Lower leg skin (tissue), 4 donors: ENCODE results near the gene UBXN10. TPM values are rescaled to one million over a fixed set of nuclear protein-coding genes. Genes with fewer than 3 reads are reported as not detected.

ENCODE experiments used
- DNase-seq, 2 donors: peaks; one replicate each; pipeline ENCODE4 v3.0.0-alpha.2; 2019; ENCODE audit warnings: low spot score in 2 of 2
- H3K4me3 ChIP-seq: fragments of 200-600 bp; sonication (generic); 2 replicates; pipeline ENCODE4 v1.5.1; 2017; ENCODE audit warnings: mild to moderate bottlenecking, low read depth; ENCODE audit not compliant: poor library complexity, severe bottlenecking
- POLR2A ChIP-seq, 2 donors: fragments of 450-650 bp; IDR thresholded peaks; one replicate each; pipeline ENCODE4 v1.6.1; 2016 to 2017; ENCODE audit warnings: antibody characterized with exemption in 2 of 2, mild to moderate bottlenecking in 1 of 2, moderate library complexity in 1 of 2
- WGBS, 2 donors: methylation state at CpG; one replicate each; pipeline ENCODE4 v1.1.5; 2018; 5-methylcytosine and 5-hydroxymethylcytosine counted together
- intact Hi-C: fragments of 100-400 bp; cut with DNase I; formaldehyde crosslinking; loops from one replicate; pipeline ENCODE4 v1.15.0; 2023; ENCODE audit warnings: low total_unique reads
- total RNA-seq, 4 donors: library from RNA; depleted of rRNA; stranded (reverse); fragments of >200 nt; gene quantifications; one replicate each; pipeline ENCODE4 v1.1.0, GENCODE V29; 2016
- TF ChIP-seq, protein P1 (sequence below), 3 donors: fragments of 450-650 bp; IDR thresholded peaks; one replicate each; pipeline ENCODE4 v1.5.1; 2016; ENCODE audit warnings: antibody characterized with exemption in 3 of 3, mild to moderate bottlenecking in 3 of 3, moderate library complexity in 2 of 3

Gene UBXN10
- total RNA-seq, 4 donors from 2014 or later: 0.12 to 0.91 (median 0.81) TPM; not detected in 1

DNA sequence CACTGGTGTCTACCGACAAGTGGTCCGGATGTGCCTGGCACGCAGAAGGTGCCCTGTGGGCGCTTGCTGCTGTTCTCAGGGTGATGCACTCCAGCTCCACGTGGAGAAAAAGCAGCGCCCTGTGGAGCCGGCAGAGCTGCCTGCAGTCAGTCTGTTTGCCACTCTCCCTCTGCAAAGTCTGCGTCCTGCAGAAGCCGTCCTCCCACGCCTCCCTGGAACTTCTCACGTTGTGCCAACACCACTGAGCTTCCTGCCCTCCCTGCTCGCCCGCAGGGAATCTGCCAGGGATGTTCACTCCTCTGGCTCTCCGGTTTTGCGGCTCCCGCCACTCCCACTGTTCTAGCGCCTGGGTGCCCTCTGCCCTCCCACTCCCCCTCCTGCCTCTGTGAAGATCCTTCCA, 19.8 kb upstream of the UBXN10 start:
- WGBS, 2 donors: 35 to 44% methylated on average over 17 of the region's 17 CpGs
- TF ChIP-seq, protein P1, sequence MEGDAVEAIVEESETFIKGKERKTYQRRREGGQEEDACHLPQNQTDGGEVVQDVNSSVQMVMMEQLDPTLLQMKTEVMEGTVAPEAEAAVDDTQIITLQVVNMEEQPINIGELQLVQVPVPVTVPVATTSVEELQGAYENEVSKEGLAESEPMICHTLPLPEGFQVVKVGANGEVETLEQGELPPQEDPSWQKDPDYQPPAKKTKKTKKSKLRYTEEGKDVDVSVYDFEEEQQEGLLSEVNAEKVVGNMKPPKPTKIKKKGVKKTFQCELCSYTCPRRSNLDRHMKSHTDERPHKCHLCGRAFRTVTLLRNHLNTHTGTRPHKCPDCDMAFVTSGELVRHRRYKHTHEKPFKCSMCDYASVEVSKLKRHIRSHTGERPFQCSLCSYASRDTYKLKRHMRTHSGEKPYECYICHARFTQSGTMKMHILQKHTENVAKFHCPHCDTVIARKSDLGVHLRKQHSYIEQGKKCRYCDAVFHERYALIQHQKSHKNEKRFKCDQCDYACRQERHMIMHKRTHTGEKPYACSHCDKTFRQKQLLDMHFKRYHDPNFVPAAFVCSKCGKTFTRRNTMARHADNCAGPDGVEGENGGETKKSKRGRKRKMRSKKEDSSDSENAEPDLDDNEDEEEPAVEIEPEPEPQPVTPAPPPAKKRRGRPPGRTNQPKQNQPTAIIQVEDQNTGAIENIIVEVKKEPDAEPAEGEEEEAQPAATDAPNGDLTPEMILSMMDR (IDR thresholded peaks at IDR 0.05): no peak
- DNase-seq: no peak
- H3K4me3 ChIP-seq: no peak overlapping the region
- intact Hi-C loops: no loop called here

DNA sequence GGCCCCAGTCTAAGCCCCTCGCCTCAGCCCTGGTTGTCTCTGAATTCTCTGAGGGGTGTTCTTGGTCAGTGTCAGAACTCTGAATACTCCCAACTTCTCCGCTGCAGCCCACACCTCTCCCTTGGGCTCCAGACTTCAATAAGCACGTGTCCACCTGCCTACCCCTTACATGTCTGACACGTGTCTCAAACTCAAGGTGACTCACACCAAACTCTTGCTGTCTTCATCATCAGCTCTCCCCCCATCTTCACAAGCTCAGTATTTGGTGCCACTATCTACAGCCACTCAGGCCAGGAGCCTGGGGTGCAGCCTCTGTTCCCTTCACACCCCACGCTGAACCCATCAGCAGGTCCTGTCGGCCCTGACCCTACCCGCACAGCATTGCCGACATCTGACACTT, 18.8 kb upstream of the UBXN10 start:
- DNase-seq: no peak
- no peak overlapping the region for H3K4me3 ChIP-seq
- no peak for TF ChIP-seq POLR2A (IDR thresholded peaks at IDR 0.05)
- TF ChIP-seq, protein P1 (IDR thresholded peaks at IDR 0.05): no peak
- WGBS, 2 donors: 81 to 86% methylated on average over 8 of the region's 8 CpGs
- intact Hi-C loops: no loop called here

DNA sequence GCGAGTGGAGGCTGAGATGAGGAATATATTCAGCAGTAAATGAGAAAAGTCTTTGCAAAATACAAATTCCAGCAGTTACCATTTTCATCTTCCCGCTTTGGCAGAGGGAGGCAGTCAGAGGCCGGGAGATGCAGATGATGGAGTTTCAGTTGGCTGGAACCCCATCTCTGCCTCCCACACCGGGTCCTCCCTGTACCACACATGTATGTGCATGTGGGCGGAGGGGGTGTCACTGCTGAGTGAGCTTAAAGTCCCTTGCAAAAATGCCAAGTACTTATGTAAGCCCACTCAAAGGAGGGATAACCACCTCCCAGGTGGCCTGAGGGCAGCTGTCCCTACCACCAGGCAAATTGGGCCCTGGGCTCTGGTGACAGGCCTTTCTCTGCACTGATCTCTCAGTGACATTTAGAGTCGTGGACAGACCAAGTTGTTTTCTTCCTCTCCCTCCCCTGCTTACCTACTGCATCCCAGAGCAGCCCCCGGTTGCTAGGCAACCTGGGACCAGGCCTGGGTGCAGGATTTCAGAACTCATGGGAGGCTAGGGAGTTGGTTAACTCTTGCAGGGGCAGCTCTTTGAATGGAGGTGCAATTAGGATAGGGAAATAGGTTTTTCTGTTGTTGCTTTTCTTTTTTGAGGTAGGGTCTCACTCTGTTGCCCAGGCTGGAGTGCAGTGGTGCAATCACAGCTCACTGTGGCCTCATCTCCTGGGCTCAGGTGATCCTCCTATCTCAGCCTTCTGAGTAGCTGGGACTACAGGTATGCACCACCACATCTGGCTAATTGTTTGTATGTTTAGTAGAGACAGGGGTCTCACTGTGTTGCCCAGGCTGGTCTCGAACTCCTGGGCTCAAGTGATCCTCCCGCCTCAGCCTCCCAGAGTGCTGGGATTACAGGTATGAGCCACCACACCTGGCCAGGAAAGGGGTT, 17.1 kb upstream of the UBXN10 start:
- no peak for DNase-seq
- H3K4me3 ChIP-seq: no peak overlapping the region
- TF ChIP-seq, protein P1 (IDR thresholded peaks at IDR 0.05): no peak
- TF ChIP-seq POLR2A (IDR thresholded peaks at IDR 0.05): no peak
- 66 to 76% methylated on average over 9 of the region's 9 CpGs for whole genome bisulfite sequencing, 2 donors
- intact Hi-C loops: no loop called here

DNA sequence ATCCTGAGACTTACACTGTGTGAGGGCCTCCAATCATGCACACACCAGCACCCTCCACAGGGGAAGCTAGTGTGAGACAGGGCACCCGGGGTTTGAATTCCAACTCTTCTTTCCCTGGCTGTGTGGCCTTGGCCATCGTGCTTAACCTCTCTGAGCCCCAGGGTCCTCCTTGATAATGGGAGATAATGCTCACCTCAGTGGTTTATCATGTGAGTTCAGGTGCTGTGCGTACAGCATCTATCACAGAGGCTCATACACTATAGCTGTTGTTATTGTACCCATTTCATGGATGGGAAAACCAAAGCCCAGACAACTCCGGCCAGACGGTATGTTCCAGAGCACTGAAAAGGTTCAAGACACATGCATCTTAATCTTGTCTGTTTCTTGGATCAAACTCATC, 16.0 kb upstream of the UBXN10 start:
- TF ChIP-seq, protein P1 (IDR thresholded peaks at IDR 0.05): no peak
- TF ChIP-seq POLR2A (IDR thresholded peaks at IDR 0.05): no peak
- intact Hi-C loops: no loop called here
- no peak for DNase-seq
- no peak overlapping the region for H3K4me3 ChIP-seq
- 91 to 92% methylated on average over 5 of the region's 5 CpGs for WGBS, 2 donors

DNA sequence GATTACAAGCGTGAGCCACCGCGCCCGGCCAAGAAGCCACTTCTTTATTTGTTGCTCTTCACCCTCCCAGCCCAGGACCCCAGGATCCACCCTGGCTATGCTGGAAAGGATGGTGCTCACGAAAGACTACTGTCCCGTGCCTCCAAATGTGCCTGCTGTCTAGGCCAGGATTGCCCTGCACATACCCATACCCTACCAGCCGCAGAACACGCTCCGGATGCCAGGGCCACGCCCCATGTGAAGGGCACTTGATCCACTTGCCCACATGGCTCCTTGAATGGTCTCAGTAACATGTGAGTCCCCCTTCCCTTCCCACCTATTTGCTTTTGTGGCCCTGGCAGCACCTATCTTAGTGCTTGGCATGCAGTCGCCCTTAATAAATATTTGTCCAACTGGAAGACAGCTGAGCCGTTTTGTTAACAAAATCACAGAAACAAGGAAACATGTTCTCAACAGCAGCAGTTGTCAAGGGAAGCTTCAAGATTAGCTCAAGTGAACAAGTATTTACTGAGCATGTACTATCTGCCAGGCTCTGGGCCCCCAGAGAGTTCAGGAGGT, 13.8 kb upstream of the UBXN10 start:
- H3K4me3 ChIP-seq: no peak overlapping the region
- 91 to 95% methylated on average over 12 of the region's 12 CpGs for WGBS, 2 donors
- no peak for DNase-seq
- TF ChIP-seq, protein P1 (IDR thresholded peaks at IDR 0.05): no peak
- TF ChIP-seq POLR2A (IDR thresholded peaks at IDR 0.05): no peak
- intact Hi-C loops: no loop called here
